ENCODE results near the gene FBN3.

FBN3 gene

GRCh38 chr19:8147582-8147978 lies 1.8 kb downstream of the FBN3 start:
- DNase-seq (ENCODE audit: extremely low spot score) = no peak
- TF ChIP-seq FOXK2 (IDR thresholded peaks at IDR 0.05) (no peak), PKNOX1 (IDR thresholded peaks at IDR 0.05) (no peak), ELF4 (IDR thresholded peaks at IDR 0.05) (no peak), L3MBTL2 (conservative IDR thresholded peaks at IDR 0.05) (no peak), FOXA1 (IDR thresholded peaks at IDR 0.05) (no peak), SUZ12 (IDR thresholded peaks at IDR 0.05) (no peak)
- CTCF ChIA-PET = no interaction called here
- POLR2A ChIA-PET = no interaction called here

GRCh38 chr19:8146877-8147581 lies 2.4 kb downstream of the FBN3 start:
- DNase-seq (ENCODE audit: extremely low spot score) = no peak
- CTCF ChIA-PET = no interaction called here
- POLR2A ChIA-PET = no interaction called here
- TF ChIP-seq SP1 (IDR thresholded peaks at IDR 0.05) (no peak), FOXA1 (IDR thresholded peaks at IDR 0.05) (no peak), ZNF384 (IDR thresholded peaks at IDR 0.05) (no peak), HDGF (IDR thresholded peaks at IDR 0.05; ENCODE audit: borderline replicate concordance) (no peak), FOXM1 (IDR thresholded peaks at IDR 0.05; ENCODE audit: borderline replicate concordance) (no peak), L3MBTL2 (conservative IDR thresholded peaks at IDR 0.05) (no peak), BHLHE40 (IDR thresholded peaks at IDR 0.05; ENCODE audit: borderline replicate concordance) (no peak), LEF1 (IDR thresholded peaks at IDR 0.05; ENCODE audit: borderline replicate concordance) (no peak), PKNOX1 (IDR thresholded peaks at IDR 0.05) (no peak), ARNT (IDR thresholded peaks at IDR 0.05) (no peak), FOXK2 (IDR thresholded peaks at IDR 0.05) (no peak), CTBP1 (IDR thresholded peaks at IDR 0.05; ENCODE audit: borderline replicate concordance) (no peak)

- no peak for TF ChIP-seq BHLHE40 (IDR thresholded peaks at IDR 0.05; ENCODE audit: borderline replicate concordance)
- TF ChIP-seq NFRKB (IDR thresholded peaks at IDR 0.05) = no peak
- TF ChIP-seq ELF4 (IDR thresholded peaks at IDR 0.05) = no peak
- TF ChIP-seq L3MBTL2 (conservative IDR thresholded peaks at IDR 0.05) = no peak
- no peak for TF ChIP-seq FOXA1 (IDR thresholded peaks at IDR 0.05)
- no peak for DNase-seq (ENCODE audit: extremely low spot score)
- CTCF ChIA-PET = interaction anchor here (1.1 kb wide), 1 partner anchor 14 kb away, joined by 3 read pairs; no protein-coding TSS in a partner anchor
- POLR2A ChIA-PET = no interaction called here
Measured at GRCh38 chr19:8144273-8144995, 5.0 kb downstream of the FBN3 start.

- no peak for TF ChIP-seq ARNT (IDR thresholded peaks at IDR 0.05)
- TF ChIP-seq FOXA1 (IDR thresholded peaks at IDR 0.05) = no peak
- no peak for TF ChIP-seq BHLHE40 (IDR thresholded peaks at IDR 0.05; ENCODE audit: borderline replicate concordance)
- no peak for TF ChIP-seq SUZ12 (IDR thresholded peaks at IDR 0.05)
- TF ChIP-seq HDGF (IDR thresholded peaks at IDR 0.05; ENCODE audit: borderline replicate concordance) = no peak
- TF ChIP-seq PKNOX1 (IDR thresholded peaks at IDR 0.05) = no peak
- no peak for TF ChIP-seq ELF4 (IDR thresholded peaks at IDR 0.05)
- DNase-seq (ENCODE audit: extremely low spot score) = no peak
- CTCF ChIA-PET = no interaction called here
- POLR2A ChIA-PET = no interaction called here
Measured at GRCh38 chr19:8143041-8143440, 6.4 kb downstream of the FBN3 start.

GRCh38 chr19:8142513-8142900 lies 6.9 kb downstream of the FBN3 start:
- TF ChIP-seq ZNF384 (IDR thresholded peaks at IDR 0.05) = no peak
- TF ChIP-seq ARNT (IDR thresholded peaks at IDR 0.05) = no peak
- no peak for TF ChIP-seq FOXK2 (IDR thresholded peaks at IDR 0.05)
- TF ChIP-seq NFRKB (IDR thresholded peaks at IDR 0.05) = no peak
- no peak for TF ChIP-seq PKNOX1 (IDR thresholded peaks at IDR 0.05)
- TF ChIP-seq CTBP1 (IDR thresholded peaks at IDR 0.05; ENCODE audit: borderline replicate concordance) = no peak
- no peak for DNase-seq (ENCODE audit: extremely low spot score)
- POLR2A ChIA-PET = no interaction called here
- CTCF ChIA-PET = no interaction called here

GRCh38 chr19:8141726-8142512 lies 7.5 kb downstream of the FBN3 start:
- no peak for DNase-seq (ENCODE audit: extremely low spot score)
- ChIA-PET CTCF (no interaction called here), POLR2A (no interaction called here)
- TF ChIP-seq BHLHE40 (IDR thresholded peaks at IDR 0.05; ENCODE audit: borderline replicate concordance) (no peak), CTBP1 (IDR thresholded peaks at IDR 0.05; ENCODE audit: borderline replicate concordance) (no peak), NFRKB (IDR thresholded peaks at IDR 0.05) (no peak), SP1 (IDR thresholded peaks at IDR 0.05) (no peak)
